ENCODE results near the gene ITGB3BP. TPM values are rescaled to one million over a fixed set of nuclear protein-coding genes. Genes with fewer than 3 reads are reported as not detected.

Gene ITGB3BP
- total and polyA plus RNA-seq, 2 of the 8 experiments (the other 6 are each of a cell fraction or from before 2014, with no cell fraction given) = 17.6 to 49.1 TPM

- Histone ChIP-seq H3K23me2 (ENCODE audit: low read depth, low read length) (no peaks in the 10 kb centered on the region), H3K4me2 (ENCODE audit: insufficient read depth in 1 of 2, low read depth in 2 of 2, low read length in 2 of 2) (no peak overlapping the region), H2BK20ac (ENCODE audit: low read length) (no peak overlapping the region), H2AK5ac (ENCODE audit: low read depth, low read length) (no peak overlapping the region), H2BK120ac (replicated peaks; ENCODE audit: low read depth, low read length) (no peak overlapping the region), H3K14ac (ENCODE audit: insufficient read length) (no peak overlapping the region), H3K4me1 (replicated peaks in 1 of 4; ENCODE audit: control insufficient read depth in 3 of 4, insufficient read depth in 4 of 4, low read length in 3 of 4) (peaks cover 0 to 4% (median 0%) of the 10 kb centered on the region in 4 experiments; a peak in 1 of 7 replicates), H3K4me3 (ENCODE audit: extremely low read depth in 1 of 4, insufficient read depth in 2 of 4, low read depth in 3 of 4, low read length in 4 of 4) (no peak overlapping the region), H3K27ac (ENCODE audit: low read depth, low read length) (no peak overlapping the region), H3K36me3 (ENCODE audit: control insufficient read depth in 2 of 4, insufficient read depth in 4 of 4, low read length in 3 of 4) (no peaks in the 10 kb centered on the region), H2AFZ (ENCODE audit: low read length) (no peak overlapping the region), H3K4ac (replicated peaks; ENCODE audit: insufficient read length, low read depth, low read length) (no peak overlapping the region), H2BK15ac (ENCODE audit: low read length) (no peak overlapping the region), H3K56ac (replicated peaks; ENCODE audit: insufficient read length, low read depth, low read length) (no peak overlapping the region), H3K23ac (ENCODE audit: insufficient read length) (no peak overlapping the region), H3K18ac (ENCODE audit: extremely low read depth, low read length) (no peak overlapping the region), H2BK5ac (ENCODE audit: low read depth, low read length) (no peak overlapping the region), H4K5ac (ENCODE audit: insufficient read length, low read depth, low read length) (no peak overlapping the region), H4K8ac (ENCODE audit: extremely low read depth, insufficient read depth, low read length) (no peak overlapping the region), H3K79me2 (ENCODE audit: control insufficient read depth in 1 of 2, insufficient read depth in 2 of 2, low read length in 2 of 2) (no peaks in the 10 kb centered on the region), H3K79me1 (ENCODE audit: low read depth, low read length) (no peaks in the 10 kb centered on the region), H3K27me3 (replicated peaks in 1 of 4; ENCODE audit: control insufficient read depth in 3 of 4, extremely low read depth in 1 of 4, insufficient read depth in 3 of 4, low read length in 3 of 4) (no peaks in the 10 kb centered on the region), H2BK12ac (ENCODE audit: low read depth, low read length) (no peak overlapping the region), H3K9me3 (ENCODE audit: insufficient read depth in 2 of 2, low read depth in 1 of 2, low read length in 1 of 2) (no peaks in the 10 kb centered on the region), H4K20me1 (replicated peaks in 1 of 2; ENCODE audit: control insufficient read depth in 1 of 2, insufficient read depth in 2 of 2, low read length in 2 of 2) (no peaks in the 10 kb centered on the region), H4K91ac (replicated peaks; ENCODE audit: insufficient read length, low read length) (no peak overlapping the region), H3K9ac (replicated peaks in 1 of 4; ENCODE audit: extremely low read depth in 1 of 4, low read depth in 3 of 4, low read length in 3 of 4) (no peak overlapping the region)
- DNase-seq (ENCODE audit: low read depth in 1 of 2, low spot score in 2 of 2) (no peak), FAIRE-seq (no peak)
- ChIA-PET CTCF (ENCODE audit: partially characterized antibody) (interaction anchor here (0.6 to 11.7 kb wide), 4 partner anchors 9 to 61 kb away, joined by 3 to 153 read pairs (median 3); no protein-coding TSS in a partner anchor), POLR2A (ENCODE audit: partially characterized antibody) (no interaction called here)
- 94% methylated on average over 2 of the region's 2 CpGs; no CpG with 5 or more reads in 1 of the 2 experiments for WGBS, 2 experiments (ENCODE audit: extremely low coverage in 1 of 2, insufficient coverage in 1 of 2, insufficient read length in 1 of 2, insufficient replicate concordance in 2 of 2, low coverage in 1 of 2, low lambda C conversion rate in 2 of 2, missing lambda C conversion rate in 1 of 2)
- TF ChIP-seq SP4 (IDR thresholded peaks at IDR 0.05; ENCODE audit: low read length) (no peak), ASH2L (IDR thresholded peaks at IDR 0.05; ENCODE audit: low read length) (no peak), CTCF (IDR thresholded peaks at IDR 0.05; ENCODE audit: control extremely low read depth in 1 of 3, insufficient read depth in 1 of 3, low read depth in 1 of 3, low read length in 3 of 3) (no peak)
These were observed 36.3 kb upstream of the ITGB3BP start for GRCh38 chr1:63559357-63559756.

Data from H1 (cell line).